ENCODE data around the gene DNAH1. TPM values are rescaled to one million over a fixed set of nuclear protein-coding genes. Genes with fewer than 3 reads are reported as not detected.

Gene DNAH1
- total and polyA plus RNA-seq, 2 of the 4 experiments (the other 2 are of a cell fraction): 2.0 to 4.0 TPM

DNA sequence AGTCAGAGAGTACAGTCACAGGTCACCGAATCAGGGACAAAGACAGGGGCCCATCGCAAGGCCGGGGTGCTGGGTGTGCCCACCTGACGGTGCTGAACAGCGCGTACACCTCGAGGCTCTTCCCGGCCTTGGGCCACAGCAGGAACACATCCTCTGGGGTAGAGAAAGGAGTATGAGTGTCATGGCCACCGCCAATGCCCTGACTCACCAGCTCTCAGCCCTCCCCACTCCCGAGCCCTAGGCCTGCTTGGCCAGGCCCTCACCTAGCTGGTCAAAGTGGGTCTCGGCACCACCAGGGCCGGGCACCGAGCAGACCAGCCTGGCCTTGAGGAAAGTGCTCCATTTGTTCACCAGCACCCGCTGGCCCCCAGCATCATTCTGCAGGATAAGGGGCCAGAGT lies 124.6 kb downstream of the DNAH1 start:
- H2AK5ac ChIP-seq (ENCODE audit: low read depth, low read length): no peak overlapping the region
- 90% methylated on average over 2 of the region's 14 CpGs; no CpG with 5 or more reads in 1 of the 2 experiments for WGBS, 2 experiments (ENCODE audit: extremely low coverage in 2 of 2, insufficient read length in 1 of 2)
- BruUV-seq (replicated peaks): no TSS peak
- no peaks in the 10 kb centered on the region for H3K9me3 ChIP-seq (ENCODE audit: control insufficient read depth, insufficient read depth, low read length)
- no peak overlapping the region for H3K14ac ChIP-seq (replicated peaks; ENCODE audit: low read depth, low read length)
- CTCF ChIA-PET: no interaction called here
- H3K23ac ChIP-seq (ENCODE audit: low read depth, low read length): no peak overlapping the region
- no peak overlapping the region for H3K27ac ChIP-seq (ENCODE audit: insufficient read depth, low read length)
- no peak overlapping the region for H3K18ac ChIP-seq (ENCODE audit: low read depth, low read length)
- no peak overlapping the region for H2BK120ac ChIP-seq (ENCODE audit: low read depth, low read length)
- H2BK15ac ChIP-seq (ENCODE audit: low read depth, low read length): no peak overlapping the region
- POLR2A ChIA-PET (ENCODE audit: unreplicated experiment): no interaction called here
- peaks cover 8% of the 10 kb centered on the region; the same call in 1 of the 2 replicates for H3K4me1 ChIP-seq (ENCODE audit: control insufficient read depth, insufficient read depth, low read length)
- no peaks in the 10 kb centered on the region for H3K9me1 ChIP-seq (ENCODE audit: insufficient read depth, low read length)
- H4K8ac ChIP-seq (ENCODE audit: low read depth in 2 of 2, low read length in 2 of 2): no peak overlapping the region
- ATAC-seq (ENCODE audit: low read depth) (no peak), DNase-seq (no peak)
- no peak overlapping the region for H3K9ac ChIP-seq (ENCODE audit: low read depth, low read length)
- in situ Hi-C loops (cut with MboI; ENCODE audit: low sequenced_read_pairs): no loop called here
- H3K4ac ChIP-seq (ENCODE audit: low read depth, low read length): no peak overlapping the region
- H3K4me3 ChIP-seq (ENCODE audit: insufficient read depth, low read depth, low read length): no peak overlapping the region
- intact Hi-C loops (cut with micrococcal nuclease): no loop called here
- H3K56ac ChIP-seq (ENCODE audit: extremely low read depth, insufficient read depth, low read length): no peak overlapping the region
- H2AFZ ChIP-seq (replicated peaks; ENCODE audit: low read length, poor library complexity): no peak overlapping the region
- peak overlapping the region; percentile 50 for H2AK9ac ChIP-seq (replicated peaks; ENCODE audit: low read depth, low read length, poor library complexity)
- dilution Hi-C loops (cut with HindIII; ENCODE audit: low sequenced_read_pairs, unreplicated experiment): no loop called here
- no peak overlapping the region for H3K4me2 ChIP-seq (ENCODE audit: low read depth, low read length)
- H4K91ac ChIP-seq (ENCODE audit: insufficient read depth, low read depth, low read length): no peak overlapping the region
- H3K79me1 ChIP-seq (ENCODE audit: low read depth in 1 of 2, low read length in 2 of 2): no peaks in the 10 kb centered on the region
- no peak for TF ChIP-seq BHLHE40 (IDR thresholded peaks at IDR 0.05; ENCODE audit: low read depth, low read length)
- TF ChIP-seq RCOR1 (IDR thresholded peaks at IDR 0.05; ENCODE audit: insufficient replicate concordance, low read length): no peak
- no peak for TF ChIP-seq MAZ (IDR thresholded peaks at IDR 0.05; ENCODE audit: borderline replicate concordance, low read depth, low read length)
- no peak for TF ChIP-seq FOS (IDR thresholded peaks at IDR 0.05; ENCODE audit: low read depth, low read length)
- TF ChIP-seq CEBPB (IDR thresholded peaks at IDR 0.05; ENCODE audit: low read depth, low read length): no peak
- no peak overlapping the region for H2BK20ac ChIP-seq (ENCODE audit: low read depth, low read length)
- H4K5ac ChIP-seq (ENCODE audit: low read depth, low read length): no peak overlapping the region
- no peaks in the 10 kb centered on the region for H3K27me3 ChIP-seq (ENCODE audit: control insufficient read depth, insufficient read depth, low read length)
- no peaks in the 10 kb centered on the region; the same call in 1 of the 2 replicates for H4K20me1 ChIP-seq (ENCODE audit: insufficient read depth, low read length)
- no peaks in the 10 kb centered on the region for H3K36me3 ChIP-seq (ENCODE audit: control insufficient read depth, insufficient read depth, low read length)
- no peak overlapping the region for H2BK5ac ChIP-seq (ENCODE audit: low read depth, low read length, poor library complexity, severe bottlenecking)
